Psoas muscle (tissue), 8 donors: ENCODE measurements around the gene GFRA3. TPM values are rescaled to one million over a fixed set of nuclear protein-coding genes. Genes with fewer than 3 reads are reported as not detected.

Experiments used
- ATAC-seq, 4 donors: fragments of 200-7000 bp; cut with Tn5 transposase; one replicate each; pipeline ENCODE4 v1.9.1; 2020; ENCODE audit warnings: moderate library complexity in 3 of 4, mild to moderate bottlenecking in 2 of 4
- DNase-seq, 2 donors: peaks; one replicate each; pipeline ENCODE4 v3.0.0-alpha.2; 2020
- H3K27ac ChIP-seq: fragments of 200-600 bp; one replicate; pipeline ENCODE4 v1.8.0; 2022
- H3K27me3 ChIP-seq, 3 donors: fragments of 200-600 bp in 1 of 3; one replicate each; pipeline versions ENCODE4 v1.6.1 to v1.8.0; 2013 to 2022; ENCODE audit warnings: low read length in 2 of 3, mild to moderate bottlenecking in 2 of 3, moderate library complexity in 1 of 3; ENCODE audit not compliant: insufficient read depth in 3 of 3
- H3K36me3 ChIP-seq, 2 donors: fragments of 200-600 bp in 1 of 2; one replicate each; pipeline versions ENCODE4 v1.6.1 to v1.8.0; 2013 to 2022; ENCODE audit warnings: low read depth in 1 of 2, mild to moderate bottlenecking in 1 of 2, moderate library complexity in 1 of 2; ENCODE audit not compliant: insufficient read depth in 1 of 2
- H3K4me1 ChIP-seq: fragments of 200-600 bp; one replicate; pipeline ENCODE4 v1.8.0; 2022
- H3K4me3 ChIP-seq: fragments of 200-600 bp; one replicate; pipeline ENCODE4 v1.8.0; 2022; ENCODE audit warnings: mild to moderate bottlenecking
- H3K9me3 ChIP-seq: fragments of 200-600 bp; one replicate; pipeline ENCODE4 v1.8.0; 2022
- CTCF ChIP-seq: fragments of 200-600 bp; IDR thresholded peaks from one replicate; pipeline ENCODE4 v1.8.0; 2022; ENCODE audit warnings: antibody characterized with exemption
- WGBS, 3 donors: extraction: QIAGEN DNeasy Blood & Tissue Kit; methylation state at CpG; one replicate each; pipeline versions ENCODE4 v1.1.6 to v1.1.7; 2013; 5-methylcytosine and 5-hydroxymethylcytosine counted together
- intact Hi-C, 2 donors: fragments of 100-400 bp; cut with DNase I; formaldehyde crosslinking; loops; one replicate each; pipeline versions ENCODE4 v1.11.0 to v1.14.2; 2022
- polyA plus RNA-seq, 3 donors: library from polyadenylated mRNA; stranded (reverse); fragments of 200-250 nt; gene quantifications; one replicate each; pipeline ENCODE4 v1.2.3, GENCODE V29; 2013
- total RNA-seq, 4 donors: library from RNA; stranded (reverse); fragmentation: NEBNext Ultra II Directional in 2 of 4; extraction: Animal tissue kit (Norgen Biotek cat#: 25700) in 2 of 4; gene quantifications; one replicate each; pipeline versions ENCODE4 v1.2.1 to v1.2.4, GENCODE V29; 2021 to 2023
- donor health status: healthy with polysubstance abuse.
- donor health status: DM: no; HTN: no; CAD: no; lungs with moderate emphysema.
- donor health status: Bipolar disorder and iron deficiency.
- donor health status: healthy.
- donor health status: DM: yes; HTN: yes; CAD: no.
- donor health status: DM: no; HTN: no; CAD: no.
- donor health status: DM: no; HTN: no; CAD: no.
- donor health status: DM: yes; HTN: yes; CAD: no.

Gene GFRA3
- total and polyA plus RNA-seq, 7 donors = 0.04 to 0.17 (median 0.10) TPM; not detected in 2

GRCh38 chr5:138280915-138281314, 6.5 kb upstream of the GFRA3 start:
- Histone ChIP-seq H3K36me3 (no peaks in the 10 kb centered on the region), H3K4me1 (no peaks in the 10 kb centered on the region), H3K27ac (no peak overlapping the region), H3K4me3 (no peak overlapping the region), H3K9me3 (no peaks in the 10 kb centered on the region), H3K27me3 (no peaks in the 10 kb centered on the region)
- no peak for TF ChIP-seq CTCF
- DNase-seq (no peak), ATAC-seq (no peak)
- intact Hi-C loops = loop anchor here in 1 of 2 donors (5.0 kb wide), 1 partner anchor 59 kb away; no protein-coding TSS in a partner anchor

- peaks cover 0 to 19% (median 0%) of the 10 kb centered on the region in 3 donors for H3K27me3 ChIP-seq
- H3K4me3 ChIP-seq = no peak overlapping the region
- ATAC-seq = no peak
- intact Hi-C loops = no loop called here
- no peaks in the 10 kb centered on the region for H3K4me1 ChIP-seq
- WGBS, 3 donors = 78 to 89% (median 83%) methylated on average over 2 of the region's 2 CpGs
- no peak for DNase-seq
- H3K27ac ChIP-seq = no peak overlapping the region
- no peaks in the 10 kb centered on the region for H3K36me3 ChIP-seq
- H3K9me3 ChIP-seq = no peaks in the 10 kb centered on the region
- TF ChIP-seq CTCF = no peak
Observed at GRCh38 chr5:138276402-138277054, 2.1 kb upstream of the GFRA3 start.

DNA sequence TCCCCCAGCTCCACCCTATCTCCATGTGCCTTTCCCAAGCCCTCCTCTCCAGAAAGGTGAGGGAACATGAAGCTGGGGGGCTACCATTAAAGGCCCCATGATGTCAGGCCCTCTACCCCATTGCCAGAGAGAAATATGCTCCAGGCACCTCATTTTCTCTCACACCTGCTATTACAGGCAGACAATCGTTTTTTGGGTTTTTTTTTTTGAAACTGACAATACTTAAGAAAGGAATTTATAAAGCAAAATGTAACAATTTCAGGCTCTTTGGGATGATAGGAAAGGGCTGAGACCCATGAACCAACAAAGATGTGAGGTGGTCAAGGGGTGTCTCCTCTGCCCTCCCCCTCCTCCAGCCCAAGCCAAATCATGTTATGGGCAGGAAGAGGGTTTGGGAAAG, 1.5 kb upstream of the GFRA3 start:
- DNase-seq (no peak), ATAC-seq (no peak)
- H3K9me3 ChIP-seq = no peaks in the 10 kb centered on the region
- no peak overlapping the region for H3K4me3 ChIP-seq
- no peak overlapping the region for H3K27ac ChIP-seq
- H3K27me3 ChIP-seq = peaks cover 0 to 19% (median 0%) of the 10 kb centered on the region in 3 donors
- no peaks in the 10 kb centered on the region for H3K36me3 ChIP-seq
- H3K4me1 ChIP-seq = no peaks in the 10 kb centered on the region
- TF ChIP-seq CTCF = no peak
- WGBS, 3 donors = 54 to 90% (median 77%) methylated on average over 1 of the region's 1 CpG
- intact Hi-C loops = no loop called here

GRCh38 chr5:138275379-138275782, 960 bp upstream of the GFRA3 start:
- ATAC-seq = no peak
- peaks cover 0 to 19% (median 0%) of the 10 kb centered on the region in 3 donors for H3K27me3 ChIP-seq
- H3K9me3 ChIP-seq = no peaks in the 10 kb centered on the region
- intact Hi-C loops = no loop called here
- DNase-seq = no peak
- TF ChIP-seq CTCF = no peak
- no peaks in the 10 kb centered on the region for H3K36me3 ChIP-seq
- no peak overlapping the region for H3K4me3 ChIP-seq
- no peak overlapping the region for H3K27ac ChIP-seq
- WGBS, 3 donors = 46 to 59% (median 53%) methylated on average over 3 of the region's 3 CpGs
- H3K4me1 ChIP-seq = no peaks in the 10 kb centered on the region

DNA sequence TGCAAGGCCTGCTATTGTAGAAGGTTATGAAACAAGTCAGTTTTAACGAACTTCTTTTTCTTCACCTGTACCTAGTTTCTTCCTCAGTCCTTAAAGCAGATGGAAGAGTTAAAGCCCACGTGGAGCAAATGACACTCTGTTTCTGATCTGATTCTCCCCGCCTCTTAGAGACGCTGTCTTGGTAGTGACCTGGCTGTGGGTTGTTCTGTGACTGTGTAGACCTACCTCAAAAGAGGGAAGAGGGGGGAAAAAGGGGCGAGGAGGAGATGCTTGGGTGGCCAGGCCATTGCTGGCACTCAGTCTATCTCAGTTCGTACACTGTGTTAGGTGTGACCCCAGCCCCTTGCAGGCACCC, 610 bp downstream of the GFRA3 start:
- Histone ChIP-seq H3K9me3 (no peaks in the 10 kb centered on the region), H3K27ac (no peak overlapping the region), H3K27me3 (peaks cover 0 to 19% (median 0%) of the 10 kb centered on the region in 3 donors), H3K4me1 (no peaks in the 10 kb centered on the region), H3K36me3 (no peaks in the 10 kb centered on the region), H3K4me3 (peak overlapping the region; percentile 64)
- peak in 1 of 4 donors; percentile 10 for ATAC-seq
- no peak for DNase-seq
- intact Hi-C loops = no loop called here
- WGBS, 3 donors = 58 to 73% (median 65%) methylated on average over 6 of the region's 6 CpGs
- TF ChIP-seq CTCF = no peak
